H1 (cell line): ENCODE measurements around the gene MYH10. TPM values are rescaled to one million over a fixed set of nuclear protein-coding genes. Genes with fewer than 3 reads are reported as not detected.

Experiments
- BCL11A ChIP-seq, 2 experiments: IDR thresholded peaks; one replicate each; pipeline ENCODE4 v1.6.1; 2011; ENCODE audit warnings: low read depth in 2 of 2, low read length in 2 of 2, mild to moderate bottlenecking in 2 of 2
- BRCA1 ChIP-seq: IDR thresholded peaks from 2 replicates; pipeline ENCODE4 v1.6.1; 2012; ENCODE audit warnings: low read depth, low read length, improper control_type of control experiment
- CBX5 ChIP-seq: fragments of 300-800, 300-1000 bp; sonication (generic); IDR thresholded peaks from 2 replicates; pipeline ENCODE4 v1.7.1; 2016; ENCODE audit warnings: antibody characterized with exemption, low read length, low read depth
- CHD7 ChIP-seq: fragments of 300-600 bp; sonication (generic); IDR thresholded peaks from 2 replicates; pipeline ENCODE4 v1.7.1; 2012; ENCODE audit warnings: low read length, moderate library complexity, mild to moderate bottlenecking, inconsistent platforms; ENCODE audit not compliant: insufficient replicate concordance
- CTBP2 ChIP-seq: IDR thresholded peaks from 2 replicates; pipeline ENCODE4 v1.7.0; 2011; ENCODE audit warnings: borderline replicate concordance, mild to moderate bottlenecking, moderate library complexity, mixed read lengths, low read length; ENCODE audit not compliant: insufficient read depth, insufficient read length
- E2F6 ChIP-seq: IDR thresholded peaks from 2 replicates; pipeline ENCODE4 v1.6.1; 2012; ENCODE audit warnings: inconsistent platforms
- KDM4A ChIP-seq: IDR thresholded peaks from one replicate; pipeline ENCODE4 v1.7.1; 2012; ENCODE audit warnings: low read depth, mild to moderate bottlenecking, moderate library complexity, low read length, inconsistent platforms; ENCODE audit not compliant: severe bottlenecking
- MAFK ChIP-seq: IDR thresholded peaks from 2 replicates; pipeline ENCODE4 v1.6.1; 2012; ENCODE audit warnings: low read depth, mild to moderate bottlenecking, improper control_type of control experiment, low read length
- RNF2 ChIP-seq: fragments of 200-900, 300-1000 bp; sonication (generic); IDR thresholded peaks from 2 replicates; pipeline ENCODE4 v1.7.1; 2016; ENCODE audit warnings: borderline replicate concordance, low read depth, mild to moderate bottlenecking, antibody characterized with exemption, low read length; ENCODE audit not compliant: poor library complexity, severe bottlenecking; ENCODE audit errors: missing control alignments
- TAF1 ChIP-seq: IDR thresholded peaks from 2 replicates; pipeline ENCODE4 v1.6.1; 2011; ENCODE audit warnings: mild to moderate bottlenecking, low read depth, low read length
- TAF7 ChIP-seq: optimal IDR thresholded peaks from 2 replicates; pipeline ENCODE3; 2011; ENCODE audit warnings: low read depth, mild to moderate bottlenecking, inconsistent platforms, low read length, moderate library complexity, borderline replicate concordance
- polyA plus RNA-seq, 7 experiments: library from polyadenylated mRNA; depleted of rRNA in 3 of 7; stranded (reverse) in 5 of 7; unstranded in 2 of 7; fragments of >200 nt in 5 of 7; fragments of 200-250 nt in 2 of 7; gene quantifications; 1 replicate in 5 of 7; 2 replicates in 1 of 7; 4 replicates in 1 of 7; pipeline versions ENCODE4 v1.2.1 to v1.2.3, GENCODE V29; 2011 to 2013; ENCODE audit warnings: missing spikeins in 2 of 7, mixed read lengths in 2 of 7
- total RNA-seq: library from RNA; stranded (reverse); fragmentation: NEBNext Ultra II Directional; extraction: Animal tissue kit (Norgen Biotek cat#: 25700); gene quantifications from 2 replicates; pipeline ENCODE4 v1.2.1, GENCODE V29; 2021

Gene MYH10
- total and polyA plus RNA-seq, 2 of the 8 experiments (the other 6 are each of a cell fraction or from before 2014, with no cell fraction given) = 64.1 to 289 TPM

GRCh38 chr17:8556074-8556473 is 74.5 kb downstream of the MYH10 start (continued):
- TF ChIP-seq CHD7 (no peak), BRCA1 (no peak), KDM4A (no peak), TAF7 (no peak), CTBP2 (no peak), RNF2 (no peak), MAFK (no peak), TAF1 (no peak), CBX5 (no peak), BCL11A (IDR thresholded peaks at IDR 0.05; ENCODE audit: low read depth in 2 of 2, low read length in 2 of 2) (no peak), E2F6 (no peak)
